Measurements from ENCODE around the gene GLP2R.

Gene GLP2R

DNA sequence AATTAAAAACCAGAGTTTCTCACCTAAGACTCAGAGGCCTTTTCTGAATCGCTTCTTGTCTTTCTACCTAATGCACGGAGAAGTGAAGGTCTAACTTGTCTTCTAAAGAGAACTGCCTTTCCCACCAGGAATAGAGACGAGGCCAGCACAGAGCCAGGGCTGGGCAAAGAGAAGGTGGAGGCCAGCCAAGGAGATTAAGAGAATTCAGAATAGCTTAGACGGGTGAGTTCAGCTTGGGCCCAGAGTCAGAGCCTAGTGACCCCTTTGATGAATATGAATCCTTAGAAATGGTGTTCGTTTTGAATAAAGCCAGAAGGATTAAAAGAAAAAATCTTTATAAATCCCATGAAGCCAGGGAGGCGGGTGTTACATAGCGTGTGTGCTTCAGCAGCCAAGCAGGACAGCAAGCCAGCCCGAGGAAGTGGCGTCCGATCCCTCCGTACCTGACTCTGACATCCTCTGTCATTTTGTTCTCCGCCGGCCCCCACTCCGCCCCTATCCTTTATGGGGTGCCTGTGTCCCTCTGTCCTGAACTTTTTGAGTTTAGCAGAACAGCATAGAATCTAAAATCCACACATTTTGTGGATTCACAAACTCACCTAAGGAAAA lies 11.3 kb upstream of the GLP2R start:
- DNase-seq, result no peak

DNA sequence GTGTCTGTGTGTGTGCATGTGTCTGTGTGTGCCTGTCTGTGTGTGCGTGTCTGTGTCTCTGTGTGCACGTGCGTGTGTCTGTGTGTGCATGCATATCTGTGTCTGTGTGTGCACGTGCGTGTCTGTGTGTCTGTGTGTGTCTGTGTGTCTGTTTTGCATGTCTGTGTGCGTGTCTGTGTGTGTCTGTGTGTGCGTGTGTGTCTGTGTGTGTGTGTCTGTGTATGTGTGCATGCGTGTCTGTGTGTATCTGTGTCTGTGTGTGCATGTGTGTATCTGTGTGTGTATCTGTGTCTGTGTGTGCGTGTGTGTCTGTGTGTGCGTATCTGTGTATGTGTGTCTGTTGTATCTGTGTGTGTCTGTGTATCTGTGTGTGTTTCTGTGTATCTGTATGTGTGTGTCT lies 9.3 kb upstream of the GLP2R start:
- DNase-seq, result no peak

GRCh38 chr17:9817086-9817485 lies 8.6 kb upstream of the GLP2R start:
- DNase-seq, result no peak

- DNase-seq, result no peak
These were observed 7.0 kb upstream of the GLP2R start for GRCh38 chr17:9818760-9819159.

GRCh38 chr17:9820448-9820847 lies 5.3 kb upstream of the GLP2R start:
- no peak for DNase-seq

DNA sequence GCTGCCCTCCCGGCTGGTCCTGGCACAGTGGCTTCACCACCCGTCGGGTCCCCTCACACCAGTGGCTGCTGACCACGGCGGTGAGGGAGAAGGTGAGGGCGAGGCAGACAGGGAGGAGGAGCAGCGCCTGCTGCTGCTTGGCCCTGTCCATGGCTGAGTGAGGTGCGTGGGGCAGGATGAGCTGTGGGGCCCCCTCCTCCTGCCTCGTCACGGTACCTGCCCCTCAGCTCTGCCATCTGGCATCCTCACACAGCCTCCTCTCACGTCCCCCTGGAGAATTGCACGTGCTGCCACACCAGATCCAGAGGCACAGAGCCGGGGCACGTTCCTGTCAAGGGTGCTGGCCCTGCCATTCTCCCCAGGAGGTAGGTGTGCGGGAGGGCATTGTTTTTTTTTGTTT lies 3.8 kb upstream of the GLP2R start, which contains the start of gene GSG1L2:
TSS of gene GSG1L2 (minus strand) at position 159 of the 400 bp plus-strand sequence. CDS start at position 151, 8 bp downstream.
- no peak for DNase-seq

GRCh38 chr17:9824094-9824493 lies 1.6 kb upstream of the GLP2R start:
- DNase-seq, result no peak

GRCh38 chr17:9824797-9825338 lies 856 bp upstream of the GLP2R start:
- DNase-seq, result no peak

- DNase-seq, result no peak
These were observed 2.9 kb downstream of the GLP2R start for GRCh38 chr17:9828296-9829295.

GRCh38 chr17:9829343-9829742 lies 3.6 kb downstream of the GLP2R start:
- DNase-seq, result no peak

DNA sequence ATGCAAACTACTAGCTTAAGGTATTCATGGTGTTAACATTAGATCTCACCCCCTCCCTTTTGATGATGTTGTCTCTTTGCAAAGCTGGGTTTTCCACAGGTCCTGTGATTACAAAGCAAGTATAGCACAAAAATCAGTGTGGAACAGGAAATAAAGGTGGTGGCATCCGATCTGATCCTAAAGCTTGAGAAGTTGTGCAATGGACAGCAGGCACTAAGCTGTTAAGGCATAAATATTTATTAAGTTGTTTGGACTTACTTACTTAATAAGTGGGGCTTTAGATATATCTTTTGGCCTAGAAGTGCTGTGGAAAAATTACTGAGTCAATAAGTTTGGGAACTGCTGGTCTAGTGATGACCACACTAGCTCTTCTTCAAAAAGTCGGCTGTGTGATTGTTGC lies 5.0 kb downstream of the GLP2R start:
- no peak for DNase-seq

DNA sequence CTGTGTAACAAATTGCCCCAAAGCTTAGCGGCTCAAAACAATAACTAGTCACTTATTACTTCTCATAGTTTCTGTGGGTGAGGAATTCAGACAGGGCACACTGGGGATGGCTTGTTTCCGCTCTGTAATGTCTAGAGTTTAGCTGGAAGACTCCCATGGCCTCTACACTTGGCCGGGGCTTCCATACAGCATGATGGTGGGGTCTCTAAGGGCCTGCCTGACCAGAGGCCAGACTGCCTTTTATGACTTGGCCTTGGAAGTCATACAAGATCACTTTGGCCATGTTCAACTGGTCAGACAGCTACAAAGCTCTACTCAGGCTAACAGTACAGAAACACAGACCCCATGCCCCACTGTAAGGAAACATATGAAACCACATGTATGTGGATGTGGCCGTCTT lies 8.2 kb downstream of the GLP2R start:
- DNase-seq, result no peak

DNA sequence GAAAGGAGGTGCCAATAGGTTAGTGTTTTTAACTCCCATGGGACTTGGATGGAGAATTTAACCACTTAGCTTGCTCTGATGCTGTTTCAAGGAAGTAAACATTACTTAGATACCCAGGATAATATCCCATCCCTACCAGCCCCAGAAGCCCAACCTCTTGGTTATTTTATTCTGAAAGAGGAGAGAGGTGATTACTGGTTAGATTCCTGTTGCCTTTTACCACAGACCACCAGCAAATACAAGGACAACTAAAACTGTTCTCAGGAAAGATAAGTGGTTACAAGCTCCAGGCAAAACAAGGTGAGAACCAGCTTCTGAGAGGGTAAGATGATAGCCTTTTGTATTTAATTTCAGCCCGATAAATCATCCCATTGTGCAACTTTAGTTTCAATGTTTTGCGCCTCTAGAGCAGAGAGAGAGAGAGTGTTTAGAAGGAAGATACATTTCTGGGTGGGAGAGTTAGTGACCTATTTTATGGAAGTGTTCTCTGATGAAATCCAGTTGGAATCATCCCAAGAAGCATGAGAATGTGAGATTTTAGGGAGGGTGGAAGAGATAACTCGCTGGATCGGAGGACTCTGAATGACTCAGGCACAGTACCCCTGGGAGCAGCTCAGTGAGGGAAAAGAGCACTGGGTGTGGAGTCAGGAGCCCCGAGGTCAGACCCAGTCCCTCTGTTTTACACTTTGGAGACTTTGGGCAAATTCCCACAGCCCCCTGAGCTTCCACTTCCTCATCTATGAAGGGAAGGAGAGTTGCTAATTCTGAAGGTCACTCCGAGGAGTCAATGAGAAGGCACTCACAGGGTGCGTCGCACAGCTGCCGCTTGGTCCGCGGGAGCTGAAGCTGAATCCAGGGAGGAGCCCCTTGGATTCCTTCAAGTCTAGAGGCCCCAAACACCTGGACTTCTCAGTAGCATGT lies 12.1 kb downstream of the GLP2R start:
- DNase-seq, result no peak

DNA sequence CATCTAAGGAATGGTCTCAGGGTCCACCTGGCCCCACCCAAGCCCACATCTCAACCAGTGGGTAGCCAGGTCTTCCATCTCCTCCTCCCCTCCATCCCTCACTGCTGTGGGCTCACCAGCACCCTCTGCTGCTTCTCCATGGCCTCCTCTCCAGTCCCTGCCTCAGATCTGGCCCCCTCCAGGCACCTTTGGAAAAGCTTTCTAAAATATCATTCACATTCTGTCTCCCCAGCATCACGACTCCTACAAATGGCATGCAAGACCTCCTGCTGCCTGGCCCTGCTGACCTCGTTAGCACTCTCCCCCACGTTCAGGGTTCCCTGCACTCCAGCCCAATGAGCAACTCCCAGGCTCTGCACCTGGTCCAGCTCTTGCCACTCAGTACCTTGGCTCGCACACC lies 13.7 kb downstream of the GLP2R start:
- DNase-seq, result no peak

- no peak for DNase-seq
These were observed 16.5 kb downstream of the GLP2R start for GRCh38 chr17:9842057-9842758.

GRCh38 chr17:9843152-9844010 lies 17.7 kb downstream of the GLP2R start:
- no peak for DNase-seq

DNA sequence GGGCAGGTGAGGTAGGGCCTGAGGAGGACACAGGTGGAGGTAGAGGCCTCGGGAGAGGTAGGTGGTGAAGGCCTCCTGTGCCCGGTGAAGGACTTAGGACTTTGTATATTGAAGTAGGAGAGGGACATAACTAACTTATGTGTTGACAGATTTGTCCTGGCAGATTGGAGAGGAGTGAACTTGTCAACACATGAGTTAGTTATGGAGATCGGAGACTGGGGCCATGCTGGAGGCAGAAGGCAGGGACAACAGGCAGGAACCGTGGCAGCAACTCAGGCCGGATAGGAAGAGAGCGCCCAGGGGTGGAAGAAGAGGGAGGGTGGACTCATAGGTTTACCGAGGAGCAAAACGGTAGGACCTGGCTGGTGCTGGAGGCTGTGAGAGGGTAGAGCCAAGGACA lies 18.4 kb downstream of the GLP2R start:
- no peak for DNase-seq

- no peak for DNase-seq
These were observed 19.6 kb downstream of the GLP2R start for GRCh38 chr17:9845306-9845705.

- DNase-seq, result no peak
These were observed 24.4 kb downstream of the GLP2R start for GRCh38 chr17:9850151-9850550.

GRCh38 chr17:9854255-9854654 lies 28.5 kb downstream of the GLP2R start:
- no peak for DNase-seq

DNA sequence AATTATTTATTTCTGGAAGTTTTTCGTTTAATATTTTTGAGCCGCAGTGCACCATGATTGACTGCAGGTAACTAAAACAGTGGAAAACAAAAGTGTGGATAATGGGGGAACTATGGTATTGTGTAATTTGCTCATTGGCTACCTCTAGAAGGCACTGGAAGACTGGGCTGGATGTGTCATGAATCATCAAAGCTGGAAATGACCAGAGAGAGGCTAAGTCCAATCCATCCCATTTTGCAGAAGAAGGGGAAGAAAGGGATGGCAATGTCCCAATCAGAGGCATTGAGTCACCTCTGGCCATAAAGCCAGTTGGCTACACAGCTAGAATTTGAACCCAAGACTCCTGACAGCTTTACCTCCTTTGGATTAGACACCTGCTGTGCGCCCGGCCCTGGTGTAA lies 29.3 kb downstream of the GLP2R start:
- DNase-seq, result no peak

Data from NCI-H748 treated with DMSO at 0.1 percent for 48 hours (cell line).